Measurements from ENCODE around the gene KCTD1. TPM values are rescaled to one million over a fixed set of nuclear protein-coding genes. Genes with fewer than 3 reads are reported as not detected.

Gene KCTD1
- total and polyA plus RNA-seq, 2 donors: 9.7 to 12.1 TPM

GRCh38 chr18:26544451-26544850 lies 3.9 kb downstream of the KCTD1 start:
- H3K4me1 ChIP-seq (ENCODE audit: insufficient read depth): no peaks in the 10 kb centered on the region
- no peaks in the 10 kb centered on the region for H3K36me3 ChIP-seq (ENCODE audit: insufficient read depth)
- H3K4me3 ChIP-seq (ENCODE audit: low read depth, low read length): no peak overlapping the region
- no peak overlapping the region for H3K27ac ChIP-seq (ENCODE audit: low read depth)
- no peak for DNase-seq (ENCODE audit: extremely low spot score)
- 75% methylated on average over 4 of the region's 4 CpGs for WGBS

- Histone ChIP-seq H3K4me3 (ENCODE audit: low read depth, low read length) (no peak overlapping the region), H3K27ac (ENCODE audit: low read depth) (no peak overlapping the region), H3K4me1 (ENCODE audit: insufficient read depth) (no peaks in the 10 kb centered on the region), H3K36me3 (ENCODE audit: insufficient read depth) (no peaks in the 10 kb centered on the region)
- 71% methylated on average over 1 of the region's 1 CpG for WGBS
- DNase-seq (ENCODE audit: extremely low spot score): no peak
Measured at GRCh38 chr18:26543373-26543772, 5.0 kb downstream of the KCTD1 start.

GRCh38 chr18:26540043-26540628 lies 8.2 kb downstream of the KCTD1 start:
- Histone ChIP-seq H3K36me3 (ENCODE audit: insufficient read depth) (no peaks in the 10 kb centered on the region), H3K4me1 (ENCODE audit: insufficient read depth) (no peaks in the 10 kb centered on the region), H3K4me3 (ENCODE audit: low read depth, low read length) (no peak overlapping the region), H3K27ac (ENCODE audit: low read depth) (no peak overlapping the region)
- WGBS: 66% methylated on average over 6 of the region's 6 CpGs
- DNase-seq (ENCODE audit: extremely low spot score): no peak

- Histone ChIP-seq H3K36me3 (ENCODE audit: insufficient read depth) (no peaks in the 10 kb centered on the region), H3K4me1 (ENCODE audit: insufficient read depth) (no peaks in the 10 kb centered on the region), H3K27ac (ENCODE audit: low read depth) (no peak overlapping the region), H3K4me3 (ENCODE audit: low read depth, low read length) (no peak overlapping the region)
- 86% methylated on average over 2 of the region's 2 CpGs for WGBS
- DNase-seq (ENCODE audit: extremely low spot score): no peak
Measured at GRCh38 chr18:26538524-26538923, 9.8 kb downstream of the KCTD1 start.

GRCh38 chr18:26536664-26537063 lies 11.7 kb downstream of the KCTD1 start:
- 89% methylated on average over 4 of the region's 4 CpGs for WGBS
- no peaks in the 10 kb centered on the region for H3K36me3 ChIP-seq (ENCODE audit: insufficient read depth)
- no peak overlapping the region for H3K4me3 ChIP-seq (ENCODE audit: low read depth, low read length)
- H3K4me1 ChIP-seq (ENCODE audit: insufficient read depth): no peaks in the 10 kb centered on the region
- H3K27ac ChIP-seq (ENCODE audit: low read depth): no peak overlapping the region
- DNase-seq (ENCODE audit: extremely low spot score): no peak

- 94% methylated on average over 1 of the region's 1 CpG for WGBS
- no peak overlapping the region for H3K4me3 ChIP-seq (ENCODE audit: low read depth, low read length)
- DNase-seq (ENCODE audit: extremely low spot score): no peak
- H3K27ac ChIP-seq (ENCODE audit: low read depth): no peak overlapping the region
- no peaks in the 10 kb centered on the region for H3K36me3 ChIP-seq (ENCODE audit: insufficient read depth)
- no peaks in the 10 kb centered on the region for H3K4me1 ChIP-seq (ENCODE audit: insufficient read depth)
Measured at GRCh38 chr18:26536032-26536431, 12.3 kb downstream of the KCTD1 start.

- Histone ChIP-seq H3K36me3 (ENCODE audit: insufficient read depth) (no peaks in the 10 kb centered on the region), H3K4me3 (ENCODE audit: low read depth, low read length) (no peak overlapping the region), H3K4me1 (ENCODE audit: insufficient read depth) (no peaks in the 10 kb centered on the region), H3K27ac (ENCODE audit: low read depth) (no peak overlapping the region)
- no peak for DNase-seq (ENCODE audit: extremely low spot score)
Measured at GRCh38 chr18:26535630-26536029, 12.7 kb downstream of the KCTD1 start.

- H3K4me1 ChIP-seq (ENCODE audit: insufficient read depth): no peaks in the 10 kb centered on the region
- no peak overlapping the region for H3K4me3 ChIP-seq (ENCODE audit: low read depth, low read length)
- no peak overlapping the region for H3K27ac ChIP-seq (ENCODE audit: low read depth)
- no peaks in the 10 kb centered on the region for H3K36me3 ChIP-seq (ENCODE audit: insufficient read depth)
- DNase-seq (ENCODE audit: extremely low spot score): no peak
- WGBS: 91% methylated on average over 9 of the region's 9 CpGs
Measured at GRCh38 chr18:26532367-26533340, 15.7 kb downstream of the KCTD1 start.

GRCh38 chr18:26531605-26532298 lies 16.6 kb downstream of the KCTD1 start:
- no peak for DNase-seq (ENCODE audit: extremely low spot score)
- Histone ChIP-seq H3K36me3 (ENCODE audit: insufficient read depth) (no peaks in the 10 kb centered on the region), H3K27ac (ENCODE audit: low read depth) (no peak overlapping the region), H3K4me1 (ENCODE audit: insufficient read depth) (no peaks in the 10 kb centered on the region), H3K4me3 (ENCODE audit: low read depth, low read length) (no peak overlapping the region)
- 78% methylated on average over 4 of the region's 4 CpGs for WGBS

- Histone ChIP-seq H3K27ac (ENCODE audit: low read depth) (no peak overlapping the region), H3K4me3 (ENCODE audit: low read depth, low read length) (no peak overlapping the region), H3K4me1 (ENCODE audit: insufficient read depth) (no peaks in the 10 kb centered on the region), H3K36me3 (ENCODE audit: insufficient read depth) (no peaks in the 10 kb centered on the region)
- no peak for DNase-seq (ENCODE audit: extremely low spot score)
- WGBS: 82% methylated on average over 2 of the region's 2 CpGs
Measured at GRCh38 chr18:26526966-26527234, 21.5 kb downstream of the KCTD1 start.

- WGBS: 62% methylated on average over 12 of the region's 12 CpGs
- DNase-seq (ENCODE audit: extremely low spot score): no peak
- Histone ChIP-seq H3K36me3 (ENCODE audit: insufficient read depth) (no peaks in the 10 kb centered on the region), H3K4me3 (ENCODE audit: low read depth, low read length) (no peak overlapping the region), H3K27ac (ENCODE audit: low read depth) (no peak overlapping the region), H3K4me1 (ENCODE audit: insufficient read depth) (no peaks in the 10 kb centered on the region)
Measured at GRCh38 chr18:26526128-26526965, 22.0 kb downstream of the KCTD1 start.

- Histone ChIP-seq H3K4me1 (ENCODE audit: insufficient read depth) (no peaks in the 10 kb centered on the region), H3K4me3 (ENCODE audit: low read depth, low read length) (no peak overlapping the region), H3K27ac (ENCODE audit: low read depth) (no peak overlapping the region), H3K36me3 (ENCODE audit: insufficient read depth) (no peaks in the 10 kb centered on the region)
- no peak for DNase-seq (ENCODE audit: extremely low spot score)
- 58% methylated on average over 4 of the region's 4 CpGs for WGBS
Measured at GRCh38 chr18:26524504-26525351, 23.6 kb downstream of the KCTD1 start.

GRCh38 chr18:26524002-26524401 lies 24.4 kb downstream of the KCTD1 start:
- DNase-seq (ENCODE audit: extremely low spot score): no peak
- 96% methylated on average over 2 of the region's 2 CpGs for WGBS
- Histone ChIP-seq H3K4me1 (ENCODE audit: insufficient read depth) (no peaks in the 10 kb centered on the region), H3K36me3 (ENCODE audit: insufficient read depth) (no peaks in the 10 kb centered on the region), H3K4me3 (ENCODE audit: low read depth, low read length) (no peak overlapping the region), H3K27ac (ENCODE audit: low read depth) (no peak overlapping the region)

All from urinary bladder (tissue), 4 donors.